ENCODE data around the gene FGFR2. TPM values are rescaled to one million over a fixed set of nuclear protein-coding genes. Genes with fewer than 3 reads are reported as not detected.
A peak's percentile ranks its signal among the peaks of the same experiment; 100 is the strongest.

Gene FGFR2
- total RNA-seq, 3 donors from 2014 or later = 31.8 to 62.8 (median 44.3) TPM

- peaks cover 0 to 13% of the 10 kb centered on the region in 2 donors for H3K4me1 ChIP-seq
- no peak for DNase-seq (ENCODE audit: low spot score in 2 of 2)
- TF ChIP-seq POLR2A (IDR thresholded peaks at IDR 0.05) (no peak), CTCF (IDR thresholded peaks at IDR 0.05) (no peak), POLR2AphosphoS5 (IDR thresholded peaks at IDR 0.05) (no peak)
- no peaks in the 10 kb centered on the region for H3K27me3 ChIP-seq
- H3K9me3 ChIP-seq = no peaks in the 10 kb centered on the region
- H3K4me3 ChIP-seq = no peak overlapping the region
- peak overlapping the region; percentile 54 to 80 for H3K27ac ChIP-seq
- intact Hi-C loops (cut with DNase I; ENCODE audit: low total_unique reads) = no loop called here
- H3K36me3 ChIP-seq = no peaks in the 10 kb centered on the region
Observed at GRCh38 chr10:121526801-121527221, 71.4 kb downstream of the FGFR2 start.

GRCh38 chr10:121526135-121526790 is 72.0 kb downstream of the FGFR2 start:
- no peak overlapping the region for H3K4me3 ChIP-seq
- H3K27me3 ChIP-seq = no peaks in the 10 kb centered on the region
- no peak for TF ChIP-seq POLR2A (IDR thresholded peaks at IDR 0.05)
- no peak for TF ChIP-seq CTCF (IDR thresholded peaks at IDR 0.05)
- TF ChIP-seq POLR2AphosphoS5 (IDR thresholded peaks at IDR 0.05) = no peak
- H3K36me3 ChIP-seq = no peaks in the 10 kb centered on the region
- H3K9me3 ChIP-seq = no peaks in the 10 kb centered on the region
- intact Hi-C loops (cut with DNase I; ENCODE audit: low total_unique reads) = no loop called here
- peak overlapping the region; percentile 77 to 80 for H3K27ac ChIP-seq
- H3K4me1 ChIP-seq = peaks cover 0 to 13% of the 10 kb centered on the region in 2 donors
- DNase-seq (ENCODE audit: low spot score in 2 of 2) = no peak

- Histone ChIP-seq H3K4me1 (peaks cover 0 to 13% of the 10 kb centered on the region in 2 donors), H3K27ac (peak overlapping the region; percentile 77 to 80), H3K27me3 (no peaks in the 10 kb centered on the region), H3K4me3 (peak overlapping the region in 1 of 3 donors; percentile 19), H3K36me3 (no peaks in the 10 kb centered on the region), H3K9me3 (no peaks in the 10 kb centered on the region)
- intact Hi-C loops (cut with DNase I; ENCODE audit: low total_unique reads) = no loop called here
- peak in 1 of 2 donors; percentile 39 for DNase-seq (ENCODE audit: low spot score in 2 of 2)
- TF ChIP-seq POLR2AphosphoS5 (IDR thresholded peaks at IDR 0.05) (no peak), POLR2A (IDR thresholded peaks at IDR 0.05) (no peak), CTCF (IDR thresholded peaks at IDR 0.05) (no peak)
Observed at GRCh38 chr10:121525251-121526134, 72.8 kb downstream of the FGFR2 start.

- Histone ChIP-seq H3K36me3 (no peaks in the 10 kb centered on the region), H3K4me3 (peak overlapping the region in 2 of 3 donors; percentile 12 to 19), H3K4me1 (peaks cover 0 to 13% of the 10 kb centered on the region in 2 donors), H3K27ac (peak overlapping the region; percentile 77 to 80), H3K27me3 (no peaks in the 10 kb centered on the region), H3K9me3 (no peaks in the 10 kb centered on the region)
- no peak for DNase-seq (ENCODE audit: low spot score in 2 of 2)
- TF ChIP-seq POLR2AphosphoS5 (IDR thresholded peaks at IDR 0.05) (no peak), CTCF (IDR thresholded peaks at IDR 0.05) (no peak), POLR2A (IDR thresholded peaks at IDR 0.05) (no peak)
- intact Hi-C loops (cut with DNase I; ENCODE audit: low total_unique reads) = no loop called here
Observed at GRCh38 chr10:121524157-121524817, 74.0 kb downstream of the FGFR2 start.

Measured in breast epithelium (tissue), 4 donors.